Measurements from ENCODE around the gene VN1R5. TPM values are rescaled to one million over a fixed set of nuclear protein-coding genes. Genes with fewer than 3 reads are reported as not detected.

VN1R5 gene
- total and polyA plus RNA-seq, 2 of the 13 experiments (the other 11 are each of a cell fraction or from before 2014, with no cell fraction given) = not detected

DNA sequence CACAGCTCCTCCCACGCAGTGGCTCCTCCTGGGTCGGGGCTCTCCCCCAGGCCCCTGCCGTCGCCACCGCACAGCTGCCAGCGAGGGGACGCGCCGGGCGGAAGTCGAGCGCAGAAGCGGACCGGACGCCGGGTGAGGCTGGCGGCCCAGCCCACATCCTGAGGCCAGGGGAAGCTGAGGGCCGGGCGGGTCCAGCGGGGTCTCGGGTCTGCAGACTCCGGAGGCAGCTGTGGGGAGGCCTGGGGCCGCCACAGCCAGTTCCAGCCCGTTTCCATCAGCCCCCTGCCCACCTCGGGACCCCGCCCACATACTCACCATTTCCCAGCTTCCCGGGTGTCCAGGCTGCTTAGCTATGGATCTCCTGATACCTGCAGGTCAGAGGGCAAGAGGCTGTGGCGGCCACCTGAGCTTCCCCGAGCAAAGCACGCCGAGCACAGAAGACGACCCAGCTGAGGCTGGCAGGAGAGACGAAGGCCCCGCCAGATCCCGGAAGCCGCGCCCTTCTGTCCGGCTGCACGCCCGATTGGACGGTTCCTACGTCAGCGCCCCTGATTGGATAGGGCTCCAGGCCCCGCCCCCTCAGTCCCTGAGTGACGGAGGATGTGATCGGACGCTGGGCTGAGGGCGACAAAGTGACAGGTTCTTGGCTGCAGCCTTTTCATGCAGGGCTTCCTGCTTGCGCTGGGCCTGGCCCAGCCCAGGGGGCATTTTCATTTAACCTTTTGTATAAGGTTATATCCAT, 45.3 kb upstream of the VN1R5 start (continued):
- TF ChIP-seq SNAPC4 (CRISPR knock-in tag; IDR thresholded peaks at IDR 0.05) = no peak
- TF ChIP-seq ZNF619 (CRISPR knock-in tag; IDR thresholded peaks at IDR 0.05) = no peak
- TF ChIP-seq, protein P1, sequence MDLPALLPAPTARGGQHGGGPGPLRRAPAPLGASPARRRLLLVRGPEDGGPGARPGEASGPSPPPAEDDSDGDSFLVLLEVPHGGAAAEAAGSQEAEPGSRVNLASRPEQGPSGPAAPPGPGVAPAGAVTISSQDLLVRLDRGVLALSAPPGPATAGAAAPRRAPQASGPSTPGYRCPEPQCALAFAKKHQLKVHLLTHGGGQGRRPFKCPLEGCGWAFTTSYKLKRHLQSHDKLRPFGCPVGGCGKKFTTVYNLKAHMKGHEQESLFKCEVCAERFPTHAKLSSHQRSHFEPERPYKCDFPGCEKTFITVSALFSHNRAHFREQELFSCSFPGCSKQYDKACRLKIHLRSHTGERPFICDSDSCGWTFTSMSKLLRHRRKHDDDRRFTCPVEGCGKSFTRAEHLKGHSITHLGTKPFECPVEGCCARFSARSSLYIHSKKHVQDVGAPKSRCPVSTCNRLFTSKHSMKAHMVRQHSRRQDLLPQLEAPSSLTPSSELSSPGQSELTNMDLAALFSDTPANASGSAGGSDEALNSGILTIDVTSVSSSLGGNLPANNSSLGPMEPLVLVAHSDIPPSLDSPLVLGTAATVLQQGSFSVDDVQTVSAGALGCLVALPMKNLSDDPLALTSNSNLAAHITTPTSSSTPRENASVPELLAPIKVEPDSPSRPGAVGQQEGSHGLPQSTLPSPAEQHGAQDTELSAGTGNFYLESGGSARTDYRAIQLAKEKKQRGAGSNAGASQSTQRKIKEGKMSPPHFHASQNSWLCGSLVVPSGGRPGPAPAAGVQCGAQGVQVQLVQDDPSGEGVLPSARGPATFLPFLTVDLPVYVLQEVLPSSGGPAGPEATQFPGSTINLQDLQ (CRISPR knock-in tag; IDR thresholded peaks at IDR 0.05) = no peak
- TF ChIP-seq ZSCAN12 (CRISPR knock-in tag; IDR thresholded peaks at IDR 0.05) = no peak
- 0 out of 2 replicates have a peak, but pooled peaks have one; percentile 54 for TF ChIP-seq BATF2 (CRISPR knock-in tag; IDR thresholded peaks at IDR 0.05)
- TF ChIP-seq ATF7-NPFF (CRISPR knock-in tag; IDR thresholded peaks at IDR 0.05; ENCODE audit: low read depth) = peak; percentile 68
- no peak for TF ChIP-seq RBM22 (optimal IDR thresholded peaks at IDR 0.05; ENCODE audit: low read length)
- TF ChIP-seq MIXL1 (CRISPR knock-in tag; IDR thresholded peaks at IDR 0.05) = no peak
- TF ChIP-seq ZNF460 (CRISPR knock-in tag; IDR thresholded peaks at IDR 0.05; ENCODE audit: borderline replicate concordance) = no peak
- TF ChIP-seq, protein P2, sequence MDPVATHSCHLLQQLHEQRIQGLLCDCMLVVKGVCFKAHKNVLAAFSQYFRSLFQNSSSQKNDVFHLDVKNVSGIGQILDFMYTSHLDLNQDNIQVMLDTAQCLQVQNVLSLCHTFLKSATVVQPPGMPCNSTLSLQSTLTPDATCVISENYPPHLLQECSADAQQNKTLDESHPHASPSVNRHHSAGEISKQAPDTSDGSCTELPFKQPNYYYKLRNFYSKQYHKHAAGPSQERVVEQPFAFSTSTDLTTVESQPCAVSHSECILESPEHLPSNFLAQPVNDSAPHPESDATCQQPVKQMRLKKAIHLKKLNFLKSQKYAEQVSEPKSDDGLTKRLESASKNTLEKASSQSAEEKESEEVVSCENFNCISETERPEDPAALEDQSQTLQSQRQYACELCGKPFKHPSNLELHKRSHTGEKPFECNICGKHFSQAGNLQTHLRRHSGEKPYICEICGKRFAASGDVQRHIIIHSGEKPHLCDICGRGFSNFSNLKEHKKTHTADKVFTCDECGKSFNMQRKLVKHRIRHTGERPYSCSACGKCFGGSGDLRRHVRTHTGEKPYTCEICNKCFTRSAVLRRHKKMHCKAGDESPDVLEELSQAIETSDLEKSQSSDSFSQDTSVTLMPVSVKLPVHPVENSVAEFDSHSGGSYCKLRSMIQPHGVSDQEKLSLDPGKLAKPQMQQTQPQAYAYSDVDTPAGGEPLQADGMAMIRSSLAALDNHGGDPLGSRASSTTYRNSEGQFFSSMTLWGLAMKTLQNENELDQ (CRISPR knock-in tag; IDR thresholded peaks at IDR 0.05; ENCODE audit: borderline replicate concordance) = no peak
- peak; percentile 69; the same call in 1 of the 2 replicates for TF ChIP-seq RFX5 (IDR thresholded peaks at IDR 0.05; ENCODE audit: low read depth, low read length)
- TF ChIP-seq, protein P3, sequence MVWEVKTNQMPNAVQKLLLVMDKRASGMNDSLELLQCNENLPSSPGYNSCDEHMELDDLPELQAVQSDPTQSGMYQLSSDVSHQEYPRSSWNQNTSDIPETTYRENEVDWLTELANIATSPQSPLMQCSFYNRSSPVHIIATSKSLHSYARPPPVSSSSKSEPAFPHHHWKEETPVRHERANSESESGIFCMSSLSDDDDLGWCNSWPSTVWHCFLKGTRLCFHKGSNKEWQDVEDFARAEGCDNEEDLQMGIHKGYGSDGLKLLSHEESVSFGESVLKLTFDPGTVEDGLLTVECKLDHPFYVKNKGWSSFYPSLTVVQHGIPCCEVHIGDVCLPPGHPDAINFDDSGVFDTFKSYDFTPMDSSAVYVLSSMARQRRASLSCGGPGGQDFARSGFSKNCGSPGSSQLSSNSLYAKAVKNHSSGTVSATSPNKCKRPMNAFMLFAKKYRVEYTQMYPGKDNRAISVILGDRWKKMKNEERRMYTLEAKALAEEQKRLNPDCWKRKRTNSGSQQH (CRISPR knock-in tag; IDR thresholded peaks at IDR 0.05; ENCODE audit: low read depth) = peak; percentile 56; the same call in 1 of the 2 replicates
- TF ChIP-seq ZNF572 (CRISPR knock-in tag; IDR thresholded peaks at IDR 0.05) = no peak
- no peak for TF ChIP-seq MEF2D (CRISPR knock-in tag; IDR thresholded peaks at IDR 0.05)
- no peak for TF ChIP-seq ZNF792 (CRISPR knock-in tag; IDR thresholded peaks at IDR 0.05)
- 0 out of 2 replicates have a peak, but pooled peaks have one; percentile 69 for TF ChIP-seq SAFB2 (CRISPR knock-in tag; IDR thresholded peaks at IDR 0.05; ENCODE audit: borderline replicate concordance, low read depth)
- TF ChIP-seq MTA1 (CRISPR knock-in tag; IDR thresholded peaks at IDR 0.05; ENCODE audit: borderline replicate concordance) = peak; percentile 54; the same call in 1 of the 2 replicates
